HG03520 (cell line): ENCODE results near the gene OLIG2.

Experiments
- ATAC-seq: cut with Tn5 transposase; IDR thresholded peaks from one replicate; pipeline ENCODE4 v1.9.1; 2021; ENCODE audit warnings: mild to moderate bottlenecking, moderate library complexity; ENCODE audit not compliant: unreplicated experiment

The OLIG2 gene

DNA sequence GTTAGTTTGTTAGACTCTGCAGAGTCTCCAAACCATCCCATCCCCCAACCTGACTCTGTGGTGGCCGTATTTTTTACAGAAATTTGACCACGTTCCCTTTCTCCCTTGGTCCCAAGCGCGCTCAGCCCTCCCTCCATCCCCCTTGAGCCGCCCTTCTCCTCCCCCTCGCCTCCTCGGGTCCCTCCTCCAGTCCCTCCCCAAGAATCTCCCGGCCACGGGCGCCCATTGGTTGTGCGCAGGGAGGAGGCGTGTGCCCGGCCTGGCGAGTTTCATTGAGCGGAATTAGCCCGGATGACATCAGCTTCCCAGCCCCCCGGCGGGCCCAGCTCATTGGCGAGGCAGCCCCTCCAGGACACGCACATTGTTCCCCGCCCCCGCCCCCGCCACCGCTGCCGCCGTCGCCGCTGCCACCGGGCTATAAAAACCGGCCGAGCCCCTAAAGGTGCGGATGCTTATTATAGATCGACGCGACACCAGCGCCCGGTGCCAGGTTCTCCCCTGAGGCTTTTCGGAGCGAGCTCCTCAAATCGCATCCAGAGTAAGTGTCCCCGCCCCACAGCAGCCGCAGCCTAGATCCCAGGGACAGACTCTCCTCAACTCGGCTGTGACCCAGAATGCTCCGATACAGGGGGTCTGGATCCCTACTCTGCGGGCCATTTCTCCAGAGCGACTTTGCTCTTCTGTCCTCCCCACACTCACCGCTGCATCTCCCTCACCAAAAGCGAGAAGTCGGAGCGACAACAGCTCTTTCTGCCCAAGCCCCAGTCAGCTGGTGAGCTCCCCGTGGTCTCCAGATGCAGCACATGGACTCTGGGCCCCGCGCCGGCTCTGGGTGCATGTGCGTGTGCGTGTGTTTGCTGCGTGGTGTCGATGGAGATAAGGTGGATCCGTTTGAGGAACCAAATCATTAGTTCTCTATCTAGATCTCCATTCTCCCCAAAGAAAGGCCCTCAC, at the start of gene OLIG2:
Gene OLIG2 (plus strand): TSS at position 447 of the 954 bp plus-strand sequence. CDS start 928 bp downstream, outside the sequence.
- ATAC-seq: no peak

DNA sequence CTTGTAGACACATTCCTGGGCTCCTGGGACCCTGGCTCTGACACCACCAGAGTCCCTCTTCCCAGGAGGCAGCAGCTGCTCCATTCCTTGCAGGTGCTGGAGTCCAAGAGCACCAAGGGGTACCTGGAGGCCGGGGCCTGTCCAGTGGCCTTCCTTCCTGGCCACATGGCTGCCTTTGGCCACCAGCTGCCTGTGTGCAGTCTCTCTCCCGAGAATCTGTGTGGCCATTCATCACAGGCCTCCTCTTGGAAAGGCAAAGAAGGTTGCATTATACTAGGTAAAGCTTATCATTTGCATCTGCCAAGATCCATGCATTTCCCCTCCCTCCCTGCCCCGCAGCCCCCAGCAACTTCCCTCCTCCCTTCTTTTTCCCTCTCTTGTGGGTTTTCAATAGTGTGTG, 48.9 kb upstream of the OLIG2 start:
- ATAC-seq: no peak

DNA sequence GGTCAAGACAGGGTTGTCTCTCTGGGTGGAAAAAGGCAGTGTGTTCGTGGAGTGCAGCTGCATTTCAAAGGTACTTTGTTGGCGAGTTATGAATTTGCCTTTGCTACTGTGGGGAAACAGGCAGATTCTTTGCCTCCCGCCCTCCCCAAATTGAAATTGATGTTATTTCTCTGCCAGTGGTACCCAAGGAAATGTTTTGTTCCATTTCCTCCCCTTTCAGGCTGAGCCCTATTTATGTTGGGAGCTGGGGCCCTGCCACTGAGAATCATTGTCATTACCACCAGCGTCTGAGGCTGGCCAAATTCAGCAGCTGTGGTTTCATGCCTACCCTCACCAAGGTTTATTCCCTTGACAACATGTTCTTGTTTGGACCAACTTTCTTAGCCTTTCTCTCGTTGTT, 48.5 kb upstream of the OLIG2 start:
- no peak for ATAC-seq

DNA sequence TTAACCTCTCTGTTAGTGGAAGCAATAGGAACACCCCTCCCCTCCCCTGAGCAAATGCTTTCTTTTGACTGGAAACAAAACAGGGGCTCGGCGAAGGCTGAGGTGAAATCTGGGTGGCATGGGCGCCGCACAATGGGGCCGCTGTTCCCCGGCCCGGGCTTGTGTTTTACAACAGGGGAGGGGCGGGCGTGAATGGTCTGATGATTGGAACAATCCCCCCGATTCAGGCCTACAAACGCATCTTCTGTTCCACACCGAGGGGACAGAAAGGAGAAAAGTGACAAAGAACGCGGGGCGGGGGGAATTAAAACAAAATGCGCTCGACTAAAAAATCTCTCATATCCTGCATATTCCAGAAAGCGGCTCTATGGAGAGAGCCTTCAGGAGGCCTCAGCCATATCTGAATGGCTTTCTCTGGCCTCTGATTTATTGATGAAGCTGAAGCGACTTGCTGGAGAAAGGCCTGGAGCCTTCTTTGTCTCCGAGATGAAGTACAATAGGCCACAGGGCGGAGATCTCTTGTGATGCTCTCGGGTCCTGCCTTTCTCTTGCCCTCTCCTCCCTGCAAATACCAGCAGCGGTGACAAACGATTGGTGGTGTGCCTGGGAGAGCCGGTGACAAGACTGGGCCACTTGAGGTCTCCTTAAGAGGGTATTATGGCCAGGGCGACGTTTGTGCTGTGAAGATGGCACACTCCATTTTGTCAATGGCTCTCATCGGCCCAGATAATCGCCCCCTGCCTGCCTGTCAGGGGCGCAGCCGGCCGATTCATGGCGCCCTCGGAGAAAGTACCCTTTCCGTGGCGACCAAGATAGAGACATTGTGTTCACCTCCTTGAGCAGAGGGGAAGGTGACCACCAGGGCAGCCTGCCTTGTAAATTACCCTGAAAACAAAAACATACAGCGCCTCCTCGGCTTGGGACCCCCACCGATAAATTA, 47.1 kb upstream of the OLIG2 start:
- ATAC-seq: no peak

DNA sequence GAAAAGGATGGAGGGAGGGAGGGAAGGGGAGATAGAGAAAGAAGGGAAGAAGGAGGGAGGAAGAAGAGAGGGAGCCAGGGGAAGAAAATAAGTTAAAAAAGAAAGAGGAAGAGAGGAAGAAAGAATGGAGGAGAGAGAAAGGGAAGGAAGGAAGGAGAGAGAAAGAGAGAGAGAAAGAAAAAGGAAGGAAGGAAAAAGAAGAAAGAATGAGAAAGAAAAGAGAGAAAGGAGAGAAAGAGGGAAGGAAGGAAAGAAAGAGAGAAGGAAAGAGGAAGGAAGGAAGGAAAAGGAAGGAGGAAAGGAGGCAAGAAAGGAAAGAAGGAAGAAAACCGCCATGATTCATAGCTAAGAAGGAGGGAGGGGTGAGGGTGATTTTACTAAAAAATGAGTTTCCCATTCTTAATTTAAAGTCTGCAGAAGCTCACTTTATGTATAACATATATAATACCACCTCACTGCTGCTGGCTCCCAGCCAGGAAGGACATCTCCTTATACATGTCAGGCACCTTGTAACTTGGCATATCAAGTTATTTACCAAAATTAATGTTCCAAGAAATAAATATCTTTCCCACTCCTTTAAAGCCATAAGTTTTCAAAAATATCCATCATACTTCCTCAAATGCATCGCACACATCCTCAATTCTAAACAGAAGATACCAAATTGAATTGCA, 46.0 kb upstream of the OLIG2 start:
- no peak for ATAC-seq

DNA sequence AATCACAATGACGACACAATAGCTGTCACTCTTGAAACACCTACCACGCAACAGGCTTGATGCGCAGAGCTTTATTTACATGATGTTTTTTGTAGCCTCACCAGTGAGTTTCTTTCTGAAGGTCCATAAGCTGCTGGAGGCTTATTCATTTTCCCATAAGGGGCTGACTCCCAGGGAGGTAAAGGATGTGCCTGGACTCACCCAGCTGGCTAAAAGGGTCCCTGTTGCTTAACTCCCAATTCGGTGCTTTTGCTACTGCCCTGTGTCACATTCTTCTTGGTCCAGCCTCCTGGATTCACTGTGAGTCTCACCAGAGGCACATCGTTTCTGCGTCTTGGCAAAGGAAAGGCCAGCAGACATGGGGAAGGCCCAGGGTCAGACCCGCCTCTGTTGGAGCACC, 44.6 kb upstream of the OLIG2 start:
- ATAC-seq: no peak

DNA sequence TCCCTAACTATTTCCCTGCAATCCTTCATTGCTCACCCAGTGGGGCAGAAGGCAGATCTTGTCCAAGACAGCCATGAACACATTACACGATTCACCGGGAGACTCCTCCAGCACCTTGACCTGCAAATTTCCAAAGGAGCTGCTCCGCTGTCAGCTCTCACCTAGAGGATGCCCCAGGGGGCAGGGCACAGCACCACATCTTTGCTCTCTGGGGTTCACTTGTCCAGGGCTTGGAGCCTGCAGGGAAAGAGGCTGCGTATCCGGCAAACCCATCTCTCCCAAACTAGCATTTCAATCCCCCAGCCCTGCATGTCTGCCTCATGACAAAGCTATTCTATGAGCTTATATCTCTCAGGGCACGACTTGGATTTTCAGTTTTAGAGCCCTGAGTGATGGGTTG, 35.1 kb upstream of the OLIG2 start:
- ATAC-seq: no peak

DNA sequence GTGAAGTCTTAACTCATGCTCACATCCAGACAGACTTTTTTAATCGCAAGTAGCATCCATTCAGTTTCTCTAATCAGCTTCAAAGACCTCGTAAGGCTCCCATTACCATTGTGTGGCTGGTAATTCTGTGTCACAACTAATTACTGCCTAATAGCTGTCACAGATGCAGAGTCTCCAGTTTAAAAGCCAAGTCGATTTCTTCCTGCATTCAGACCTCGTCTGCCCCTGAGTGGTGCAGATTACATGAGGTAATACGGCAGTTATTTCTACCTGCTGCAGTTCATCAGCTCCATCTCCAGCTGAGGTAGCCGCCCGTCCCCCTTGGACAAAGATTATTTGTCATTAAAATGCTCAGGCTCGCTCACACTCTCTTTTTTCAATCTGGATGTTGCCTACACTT, 34.4 kb upstream of the OLIG2 start:
- no peak for ATAC-seq

DNA sequence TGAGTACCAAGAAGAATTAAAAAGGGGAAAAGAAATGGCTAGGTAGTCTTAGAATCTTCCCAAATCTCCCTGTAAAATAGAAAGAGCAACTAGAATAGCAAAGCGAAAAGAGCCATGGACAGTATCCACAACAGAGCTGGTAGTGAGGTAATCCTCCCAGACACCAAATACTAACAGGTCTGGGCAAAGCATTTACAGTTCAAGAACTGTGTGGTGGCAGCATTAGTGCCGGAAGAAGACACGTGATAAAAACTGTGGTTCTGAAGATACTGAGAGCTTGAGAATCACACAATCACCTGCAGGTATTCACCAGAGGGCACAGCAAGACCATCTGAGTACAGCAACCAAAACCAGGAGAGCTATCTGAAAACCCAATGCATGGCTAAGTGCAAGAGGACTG, 31.8 kb upstream of the OLIG2 start:
- ATAC-seq: no peak

DNA sequence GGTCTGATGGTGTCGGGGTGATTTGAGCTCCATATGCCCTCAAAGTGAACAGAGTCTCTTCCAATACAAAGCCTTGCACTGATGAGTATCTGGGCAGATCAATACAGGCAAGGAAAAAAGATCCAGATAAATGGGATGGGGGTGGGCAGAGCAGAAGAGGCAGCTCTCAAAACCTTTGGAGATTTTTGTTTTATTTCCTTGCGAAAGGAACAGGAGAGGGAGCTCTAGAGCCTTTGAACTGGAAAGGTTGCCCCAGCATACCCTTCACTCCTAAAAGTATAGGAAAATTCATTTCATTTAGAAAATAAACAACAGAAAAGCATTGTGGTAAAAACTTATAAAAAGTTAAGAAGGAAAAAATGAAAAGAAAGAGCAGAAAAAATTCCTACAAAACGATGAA, 31.4 kb upstream of the OLIG2 start:
- ATAC-seq: no peak

DNA sequence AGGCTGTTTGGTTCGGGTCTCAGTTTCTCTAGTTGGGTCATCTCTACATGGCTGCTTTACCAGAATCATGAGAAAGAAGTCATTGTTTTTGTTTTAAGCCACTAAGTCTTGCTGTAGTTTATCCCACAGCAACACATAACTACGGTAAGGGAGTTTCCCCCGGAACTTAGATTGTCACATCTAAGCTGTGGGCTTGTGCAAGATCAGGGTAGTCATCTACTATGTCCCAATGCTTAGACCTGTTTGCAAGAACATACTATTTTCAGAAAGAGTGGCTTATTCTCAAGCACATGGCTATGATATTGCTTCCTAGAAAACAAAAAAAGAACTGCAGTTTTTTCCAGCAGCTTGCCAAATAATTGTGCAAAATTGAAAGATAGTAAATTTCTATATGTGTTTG, 18.0 kb upstream of the OLIG2 start:
- ATAC-seq: no peak

DNA sequence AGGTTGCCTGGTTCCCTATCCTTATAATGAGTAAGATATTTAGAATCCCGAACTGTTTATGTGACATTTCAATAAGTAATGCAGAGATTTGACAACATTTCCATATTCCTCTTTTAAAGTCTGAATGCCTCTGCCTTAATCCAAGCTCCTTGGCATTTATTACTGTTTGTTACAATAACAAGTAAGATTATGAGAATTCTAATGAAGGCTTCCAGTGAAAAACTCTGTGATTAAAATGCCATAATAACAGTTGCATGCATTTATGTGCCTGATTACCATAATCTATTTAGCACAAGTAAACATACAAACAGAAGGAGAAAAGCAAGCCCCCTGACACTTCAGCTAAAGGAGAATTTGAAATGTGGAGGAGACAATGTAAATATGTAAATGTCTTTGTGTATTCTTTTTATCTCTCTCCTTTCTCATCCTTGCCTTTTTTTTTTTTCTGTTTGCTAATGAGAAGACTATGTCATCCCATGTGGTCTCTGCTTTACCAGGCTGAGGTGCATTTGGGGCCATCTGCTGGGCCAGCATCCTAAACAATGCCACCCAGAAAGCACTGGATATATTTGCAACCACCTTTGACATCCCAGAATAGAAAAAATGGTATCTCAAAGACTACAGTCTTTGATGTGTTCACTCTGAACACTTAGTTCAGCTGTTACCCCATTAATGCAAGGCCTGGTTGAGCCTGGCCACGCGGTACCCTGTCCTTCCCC, 17.2 kb upstream of the OLIG2 start:
- no peak for ATAC-seq

DNA sequence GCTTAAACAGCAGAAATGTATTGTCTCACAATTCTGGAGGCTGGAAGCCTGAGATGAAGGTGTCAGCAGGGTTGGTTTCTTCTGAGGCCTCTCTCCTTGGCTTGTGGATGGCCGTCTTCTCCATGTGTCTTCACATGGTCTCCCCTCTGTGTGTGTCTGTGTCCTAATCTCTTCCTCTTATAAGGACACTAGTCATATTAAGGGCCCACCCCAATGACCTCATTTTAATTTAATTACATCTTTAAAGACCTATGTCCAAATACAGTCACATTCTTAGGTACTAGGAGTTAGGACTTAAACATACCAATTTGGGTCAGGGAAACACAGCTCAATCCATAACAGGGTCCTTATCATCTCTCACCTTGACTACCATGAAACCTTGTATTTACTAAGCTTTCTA, 14.8 kb upstream of the OLIG2 start:
- ATAC-seq: no peak

DNA sequence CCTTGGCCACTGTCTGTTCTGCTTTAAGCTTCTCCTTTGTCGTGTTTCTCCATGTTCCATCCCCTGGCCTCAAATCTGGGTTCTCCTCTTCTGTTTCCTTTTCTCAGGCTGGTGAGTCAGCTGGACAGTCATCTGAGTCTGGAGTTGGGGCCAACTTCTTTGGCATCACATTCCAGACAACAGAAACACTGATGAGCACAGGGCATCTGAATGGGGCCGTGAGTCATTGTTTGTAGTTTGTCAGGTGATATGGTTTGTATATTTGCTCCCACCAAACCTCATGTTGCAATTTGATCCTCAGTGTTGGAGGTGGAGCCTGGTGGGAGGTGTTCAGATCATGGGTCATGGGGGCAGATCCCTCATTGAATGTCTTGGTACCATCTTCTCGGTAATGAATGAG, 14.3 kb upstream of the OLIG2 start:
- ATAC-seq: no peak

DNA sequence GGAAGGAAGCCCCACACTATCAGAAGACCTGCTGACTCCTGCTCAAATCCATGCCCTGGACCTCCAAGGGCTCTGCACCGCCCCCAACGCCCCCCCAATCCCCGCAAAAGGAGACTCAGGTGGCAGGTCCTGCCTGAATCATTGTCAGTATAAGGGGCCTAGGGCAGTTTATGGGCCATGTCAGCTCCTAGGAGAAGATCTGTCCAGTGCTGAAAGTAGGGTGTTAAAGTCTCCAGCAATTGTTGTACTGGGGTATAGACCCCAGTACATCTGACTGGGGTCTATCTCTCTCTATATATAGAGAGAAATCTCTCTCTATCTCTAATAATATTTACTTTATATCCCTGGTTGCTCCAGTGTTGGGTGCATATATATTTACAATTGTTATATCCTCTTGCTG, 12.1 kb upstream of the OLIG2 start:
- ATAC-seq: no peak

DNA sequence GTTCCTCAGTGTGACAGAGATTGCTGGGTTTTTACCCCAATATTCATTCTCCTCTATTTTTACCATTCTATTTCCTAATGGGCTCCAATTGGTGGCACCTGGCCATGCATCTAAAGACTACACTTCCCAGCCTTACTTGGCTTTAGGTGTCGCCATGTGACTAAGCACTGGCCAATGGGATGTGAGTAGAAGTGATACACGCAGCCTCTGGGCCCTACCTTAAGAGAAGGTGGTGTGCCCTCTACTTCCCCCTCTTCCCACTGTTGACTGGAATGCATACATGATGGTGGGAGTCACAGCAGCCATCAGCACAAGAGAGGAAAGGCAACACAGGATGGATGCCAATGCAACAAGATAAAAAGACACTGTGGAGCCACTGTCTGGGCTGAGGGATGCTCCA, 11.4 kb upstream of the OLIG2 start:
- ATAC-seq: no peak

DNA sequence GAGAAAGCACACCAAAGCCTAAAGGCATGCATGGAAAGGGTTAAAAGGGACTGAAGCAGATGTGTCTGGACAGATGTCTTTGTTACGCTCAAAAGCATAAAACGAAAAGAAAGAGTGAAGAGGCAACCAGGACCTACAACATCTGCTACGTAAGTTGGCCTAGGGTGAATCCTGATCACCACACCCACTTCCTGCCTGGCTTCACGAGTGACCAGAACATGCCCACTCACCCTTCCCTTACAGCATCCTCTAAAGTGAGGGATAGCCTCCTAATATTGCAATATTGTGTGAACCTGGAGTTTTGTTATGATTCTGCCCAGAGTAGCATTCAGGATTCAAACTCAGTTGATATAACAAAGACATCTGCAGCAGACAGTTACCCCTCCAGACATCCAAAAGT, 10.6 kb upstream of the OLIG2 start:
- ATAC-seq: no peak

DNA sequence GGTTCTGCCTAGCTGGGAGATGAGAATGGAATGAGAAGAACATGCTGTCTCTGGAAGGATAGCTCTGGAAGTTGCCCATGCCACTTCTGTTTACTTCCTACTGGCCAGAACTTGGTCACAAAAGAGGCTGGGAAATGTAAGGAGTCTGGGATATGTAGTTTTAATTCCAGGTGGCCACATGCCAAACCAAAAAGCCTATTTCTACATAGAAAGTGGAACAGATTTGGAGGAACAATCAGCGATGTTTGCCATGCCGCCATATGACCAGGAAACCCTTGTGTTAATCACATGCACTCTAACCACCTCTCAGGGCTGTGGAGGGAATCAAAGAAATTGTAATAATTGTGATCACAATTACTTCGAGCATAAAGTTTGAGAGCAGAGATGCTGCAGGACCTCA, 10.0 kb upstream of the OLIG2 start:
- ATAC-seq: no peak

DNA sequence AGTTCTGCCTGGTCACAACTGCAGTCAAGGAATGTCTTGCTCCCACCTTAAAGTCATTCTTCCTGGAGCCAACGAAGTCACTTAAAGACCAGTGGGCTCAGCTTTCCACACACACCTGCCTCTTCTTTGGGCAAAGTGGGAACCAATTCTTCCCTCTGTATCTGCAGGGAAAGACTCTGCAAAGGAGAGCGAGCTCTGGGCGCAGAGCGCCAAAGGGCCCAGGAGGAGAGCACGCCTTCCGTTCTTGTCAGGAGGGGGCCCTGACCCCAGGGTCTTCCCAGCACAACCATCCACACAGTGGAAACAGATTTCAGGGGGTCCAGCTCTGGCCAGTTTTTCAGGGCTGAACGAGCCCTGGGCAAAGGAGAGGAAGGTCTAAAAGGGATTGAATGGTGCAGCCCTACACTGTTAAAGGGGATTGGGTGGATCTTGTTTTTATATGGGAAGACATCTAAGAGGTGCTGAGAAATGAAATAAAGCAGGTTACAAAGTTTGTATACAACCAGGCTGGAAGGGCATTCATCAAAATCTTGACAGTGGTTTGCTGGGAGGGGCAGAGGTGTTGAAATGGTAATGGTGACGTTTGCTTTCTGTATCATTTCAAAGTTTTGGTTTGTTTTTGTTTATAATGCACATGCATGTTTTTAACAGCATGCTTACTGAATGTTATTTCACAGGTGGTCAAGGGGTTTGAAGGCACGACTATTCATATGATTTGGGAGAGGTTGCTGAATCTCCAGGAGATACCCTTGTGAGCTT, 6.8 kb upstream of the OLIG2 start:
- ATAC-seq: no peak

DNA sequence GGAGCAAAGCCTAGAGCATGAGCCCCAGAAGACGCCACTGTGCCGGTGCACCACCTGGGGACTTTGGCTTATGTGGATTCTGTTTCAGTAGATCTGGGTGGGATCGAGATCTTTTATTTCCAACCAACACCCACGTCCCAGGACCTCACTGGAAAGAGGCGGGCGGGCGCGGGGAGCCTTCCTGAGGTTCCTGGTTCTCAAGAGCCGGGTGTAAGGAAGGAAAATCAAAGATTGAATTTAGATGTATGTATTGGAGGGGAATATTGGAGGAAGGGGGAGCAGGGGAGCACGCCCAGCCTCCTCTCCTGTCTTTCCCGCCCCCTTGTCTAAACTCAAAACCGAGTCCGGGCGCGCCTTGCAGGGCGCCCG, 6.2 kb upstream of the OLIG2 start:
- ATAC-seq: no peak
